Stimulated activated CD4-positive, alpha-beta T cell treated with anti-CD3 and anti-CD28 coated beads, Interleukin-2, amount 100 ng/mL, for 48 hours (primary cell): ENCODE measurements around the gene CLMN.

Experiments
- DNase-seq, 2 donors: peaks; one replicate each; pipeline ENCODE4 v3.0.0-alpha.2; 2020

The CLMN gene

GRCh38 chr14:95344536-95344935 is 24.8 kb upstream of the CLMN start:
- no peak for DNase-seq

GRCh38 chr14:95341564-95341963 is 21.9 kb upstream of the CLMN start:
- no peak for DNase-seq

GRCh38 chr14:95341115-95341514 is 21.4 kb upstream of the CLMN start:
- DNase-seq, result no peak

GRCh38 chr14:95340201-95340697 is 20.5 kb upstream of the CLMN start:
- no peak for DNase-seq

- no peak for DNase-seq
Measured at GRCh38 chr14:95339301-95339865, 19.7 kb upstream of the CLMN start.

GRCh38 chr14:95338436-95338835 is 18.7 kb upstream of the CLMN start:
- DNase-seq, result no peak

- DNase-seq, result no peak
Measured at GRCh38 chr14:95337041-95337595, 17.4 kb upstream of the CLMN start.

GRCh38 chr14:95336192-95336760 is 16.6 kb upstream of the CLMN start:
- no peak for DNase-seq

- DNase-seq, result no peak
Measured at GRCh38 chr14:95335071-95335470, 15.4 kb upstream of the CLMN start.

GRCh38 chr14:95334044-95334443 is 14.3 kb upstream of the CLMN start:
- no peak for DNase-seq

- DNase-seq, result no peak
Measured at GRCh38 chr14:95332641-95333040, 12.9 kb upstream of the CLMN start.

- DNase-seq, result no peak
Measured at GRCh38 chr14:95331708-95332408, 12.2 kb upstream of the CLMN start.

- no peak for DNase-seq
Measured at GRCh38 chr14:95330591-95331370, 11.1 kb upstream of the CLMN start.

GRCh38 chr14:95329941-95330340 is 10.2 kb upstream of the CLMN start:
- no peak for DNase-seq

GRCh38 chr14:95328729-95329503 is 9.2 kb upstream of the CLMN start:
- no peak for DNase-seq

- DNase-seq, result no peak
Measured at GRCh38 chr14:95327558-95328374, 8.1 kb upstream of the CLMN start.

GRCh38 chr14:95326987-95327386 is 7.3 kb upstream of the CLMN start:
- no peak for DNase-seq

GRCh38 chr14:95323917-95324316 is 4.2 kb upstream of the CLMN start:
- DNase-seq, result no peak

GRCh38 chr14:95323361-95323760 is 3.7 kb upstream of the CLMN start:
- no peak for DNase-seq

- no peak for DNase-seq
Measured at GRCh38 chr14:95322651-95323050, 2.9 kb upstream of the CLMN start.

GRCh38 chr14:95321693-95322455 is 2.2 kb upstream of the CLMN start:
- DNase-seq, result no peak
